Neural cell (in vitro differentiated cells): ENCODE measurements around the gene S100B.

Experiments used
- CTCF ChIP-seq: fragments of 450-650 bp; IDR thresholded peaks from 2 replicates; pipeline ENCODE4 v1.5.1; 2014; ENCODE audit warnings: antibody characterized with exemption, mild to moderate bottlenecking, moderate library complexity; ENCODE audit not compliant: poor library complexity, severe bottlenecking
- EP300 ChIP-seq: fragments of 450-650 bp; conservative IDR thresholded peaks from 2 replicates; pipeline ENCODE4 v1.6.1; 2014; ENCODE audit warnings: antibody characterized with exemption, mild to moderate bottlenecking, moderate library complexity; ENCODE audit not compliant: poor library complexity, severe bottlenecking
- POLR2AphosphoS5 ChIP-seq: IDR thresholded peaks from 2 replicates; pipeline ENCODE4 v1.6.1; 2012
- REST ChIP-seq: IDR thresholded peaks from 2 replicates; pipeline ENCODE4 v1.6.1; 2012; ENCODE audit warnings: borderline replicate concordance

- TF ChIP-seq REST (no peak), CTCF (peak; percentile 68), EP300 (peak; percentile 10), POLR2AphosphoS5 (no peak)
Measured at GRCh38 chr21:46634966-46635323, 30.1 kb upstream of the S100B start.
